ENCODE results near the gene CYBA. TPM values are rescaled to one million over a fixed set of nuclear protein-coding genes. Genes with fewer than 3 reads are reported as not detected.

The CYBA gene
- total and polyA plus RNA-seq, 2 of the 13 experiments (the other 11 are each of a cell fraction or from before 2014, with no cell fraction given): 196 to 250 TPM

DNA sequence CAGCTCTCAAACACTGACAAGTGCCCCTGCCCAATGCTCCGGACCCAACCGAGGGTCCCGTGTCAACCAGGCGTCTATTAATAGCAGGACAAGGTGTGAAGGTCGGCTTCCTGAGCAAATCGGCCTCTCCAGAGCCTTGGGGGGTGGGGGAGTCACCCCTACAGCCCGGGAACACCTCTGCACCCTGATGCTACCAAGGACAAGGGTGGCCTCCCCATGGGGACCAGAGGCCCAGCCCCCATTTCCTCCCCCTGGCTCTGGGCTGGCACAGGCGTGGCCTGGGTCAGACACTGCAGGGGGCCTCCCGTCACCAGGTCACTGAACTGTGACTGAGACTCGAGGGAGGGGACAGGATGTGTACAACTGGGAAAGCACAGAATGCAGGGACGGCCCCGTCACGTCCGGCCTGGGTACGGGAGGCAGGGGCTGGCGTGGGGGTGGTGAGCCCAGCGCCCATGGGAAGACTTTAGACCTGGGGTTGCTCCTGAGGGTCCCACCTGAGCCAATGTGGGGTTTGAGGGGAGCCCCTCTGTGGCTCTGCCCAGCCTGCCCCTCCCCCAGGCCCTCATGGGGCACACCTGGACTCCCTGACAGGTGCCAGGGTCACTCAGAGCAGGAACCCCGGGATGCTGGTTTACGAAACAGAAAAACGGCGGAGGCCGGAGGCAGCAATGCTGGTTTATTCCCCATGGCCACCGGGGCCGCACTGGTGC lies 579 bp upstream of the CYBA start (continued):
- TF ChIP-seq, protein P1, sequence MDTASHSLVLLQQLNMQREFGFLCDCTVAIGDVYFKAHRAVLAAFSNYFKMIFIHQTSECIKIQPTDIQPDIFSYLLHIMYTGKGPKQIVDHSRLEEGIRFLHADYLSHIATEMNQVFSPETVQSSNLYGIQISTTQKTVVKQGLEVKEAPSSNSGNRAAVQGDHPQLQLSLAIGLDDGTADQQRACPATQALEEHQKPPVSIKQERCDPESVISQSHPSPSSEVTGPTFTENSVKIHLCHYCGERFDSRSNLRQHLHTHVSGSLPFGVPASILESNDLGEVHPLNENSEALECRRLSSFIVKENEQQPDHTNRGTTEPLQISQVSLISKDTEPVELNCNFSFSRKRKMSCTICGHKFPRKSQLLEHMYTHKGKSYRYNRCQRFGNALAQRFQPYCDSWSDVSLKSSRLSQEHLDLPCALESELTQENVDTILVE (CRISPR knock-in tag; IDR thresholded peaks at IDR 0.05): peak; percentile 90
- TF ChIP-seq TEAD3 (CRISPR knock-in tag; optimal IDR thresholded peaks at IDR 0.05; ENCODE audit: borderline replicate concordance) (peak; percentile 94), ZNF367 (CRISPR knock-in tag; IDR thresholded peaks at IDR 0.05; ENCODE audit: borderline replicate concordance) (0 out of 2 replicates have a peak, but pooled peaks have one; percentile 16), ZNF431 (CRISPR knock-in tag; IDR thresholded peaks at IDR 0.05; ENCODE audit: borderline replicate concordance, low read depth) (peak; percentile 44; the same call in 1 of the 2 replicates), ZNF567 (CRISPR knock-in tag; IDR thresholded peaks at IDR 0.05; ENCODE audit: borderline replicate concordance) (peak; percentile 92), HOXA3 (CRISPR knock-in tag; IDR thresholded peaks at IDR 0.05) (peak; percentile 82; the same call in 1 of the 2 replicates), ZFX (CRISPR knock-in tag; IDR thresholded peaks at IDR 0.05; ENCODE audit: low read depth) (peak; percentile 71; the same call in 1 of the 2 replicates), TARDBP (CRISPR knock-in tag; IDR thresholded peaks at IDR 0.05) (peak; percentile 73; the same call in 1 of the 2 replicates), GABPB1 (CRISPR knock-in tag; IDR thresholded peaks at IDR 0.05) (peak; percentile 94), ZNF326 (CRISPR knock-in tag; IDR thresholded peaks at IDR 0.05; ENCODE audit: borderline replicate concordance) (0 out of 2 replicates have a peak, but pooled peaks have one; percentile 72), ZNF264 (CRISPR knock-in tag; IDR thresholded peaks at IDR 0.05) (peak; percentile 17; the same call in 1 of the 2 replicates), SALL2 (CRISPR knock-in tag; IDR thresholded peaks at IDR 0.05) (peak; percentile 20; the same call in 1 of the 2 replicates), ELF1 (CRISPR knock-in tag; IDR thresholded peaks at IDR 0.05) (peak; percentile 72), SRSF9 (IDR thresholded peaks at IDR 0.05; ENCODE audit: borderline replicate concordance, insufficient read depth, low read depth, low read length, poor library complexity, severe bottlenecking) (no peak), XRCC5 (optimal IDR thresholded peaks at IDR 0.05; ENCODE audit: low read length) (peak; percentile 92), JARID2 (CRISPR knock-in tag; IDR thresholded peaks at IDR 0.05; ENCODE audit: insufficient replicate concordance) (peak; percentile 80), TOPORS (CRISPR knock-in tag; IDR thresholded peaks at IDR 0.05) (peak; percentile 70; the same call in 1 of the 2 replicates)
- TF ChIP-seq, protein P2, sequence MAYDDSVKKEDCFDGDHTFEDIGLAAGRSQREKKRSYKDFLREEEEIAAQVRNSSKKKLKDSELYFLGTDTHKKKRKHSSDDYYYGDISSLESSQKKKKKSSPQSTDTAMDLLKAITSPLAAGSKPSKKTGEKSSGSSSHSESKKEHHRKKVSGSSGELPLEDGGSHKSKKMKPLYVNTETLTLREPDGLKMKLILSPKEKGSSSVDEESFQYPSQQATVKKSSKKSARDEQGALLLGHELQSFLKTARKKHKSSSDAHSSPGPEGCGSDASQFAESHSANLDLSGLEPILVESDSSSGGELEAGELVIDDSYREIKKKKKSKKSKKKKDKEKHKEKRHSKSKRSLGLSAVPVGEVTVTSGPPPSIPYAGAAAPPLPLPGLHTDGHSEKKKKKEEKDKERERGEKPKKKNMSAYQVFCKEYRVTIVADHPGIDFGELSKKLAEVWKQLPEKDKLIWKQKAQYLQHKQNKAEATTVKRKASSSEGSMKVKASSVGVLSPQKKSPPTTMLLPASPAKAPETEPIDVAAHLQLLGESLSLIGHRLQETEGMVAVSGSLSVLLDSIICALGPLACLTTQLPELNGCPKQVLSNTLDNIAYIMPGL (CRISPR knock-in tag; IDR thresholded peaks at IDR 0.05; ENCODE audit: borderline replicate concordance in 1 of 2, low read depth in 1 of 2): peak; percentile 46 to 67
- TF ChIP-seq, protein P3, sequence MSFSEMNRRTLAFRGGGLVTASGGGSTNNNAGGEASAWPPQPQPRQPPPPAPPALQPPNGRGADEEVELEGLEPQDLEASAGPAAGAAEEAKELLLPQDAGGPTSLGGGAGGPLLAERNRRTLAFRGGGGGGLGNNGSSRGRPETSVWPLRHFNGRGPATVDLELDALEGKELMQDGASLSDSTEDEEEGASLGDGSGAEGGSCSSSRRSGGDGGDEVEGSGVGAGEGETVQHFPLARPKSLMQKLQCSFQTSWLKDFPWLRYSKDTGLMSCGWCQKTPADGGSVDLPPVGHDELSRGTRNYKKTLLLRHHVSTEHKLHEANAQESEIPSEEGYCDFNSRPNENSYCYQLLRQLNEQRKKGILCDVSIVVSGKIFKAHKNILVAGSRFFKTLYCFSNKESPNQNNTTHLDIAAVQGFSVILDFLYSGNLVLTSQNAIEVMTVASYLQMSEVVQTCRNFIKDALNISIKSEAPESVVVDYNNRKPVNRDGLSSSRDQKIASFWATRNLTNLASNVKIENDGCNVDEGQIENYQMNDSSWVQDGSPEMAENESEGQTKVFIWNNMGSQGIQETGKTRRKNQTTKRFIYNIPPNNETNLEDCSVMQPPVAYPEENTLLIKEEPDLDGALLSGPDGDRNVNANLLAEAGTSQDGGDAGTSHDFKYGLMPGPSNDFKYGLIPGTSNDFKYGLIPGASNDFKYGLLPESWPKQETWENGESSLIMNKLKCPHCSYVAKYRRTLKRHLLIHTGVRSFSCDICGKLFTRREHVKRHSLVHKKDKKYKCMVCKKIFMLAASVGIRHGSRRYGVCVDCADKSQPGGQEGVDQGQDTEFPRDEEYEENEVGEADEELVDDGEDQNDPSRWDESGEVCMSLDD (CRISPR knock-in tag; IDR thresholded peaks at IDR 0.05; ENCODE audit: borderline replicate concordance): peak; percentile 52; the same call in 1 of the 2 replicates
- TF ChIP-seq, protein P4, sequence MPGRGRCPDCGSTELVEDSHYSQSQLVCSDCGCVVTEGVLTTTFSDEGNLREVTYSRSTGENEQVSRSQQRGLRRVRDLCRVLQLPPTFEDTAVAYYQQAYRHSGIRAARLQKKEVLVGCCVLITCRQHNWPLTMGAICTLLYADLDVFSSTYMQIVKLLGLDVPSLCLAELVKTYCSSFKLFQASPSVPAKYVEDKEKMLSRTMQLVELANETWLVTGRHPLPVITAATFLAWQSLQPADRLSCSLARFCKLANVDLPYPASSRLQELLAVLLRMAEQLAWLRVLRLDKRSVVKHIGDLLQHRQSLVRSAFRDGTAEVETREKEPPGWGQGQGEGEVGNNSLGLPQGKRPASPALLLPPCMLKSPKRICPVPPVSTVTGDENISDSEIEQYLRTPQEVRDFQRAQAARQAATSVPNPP (CRISPR knock-in tag; IDR thresholded peaks at IDR 0.05): peak; percentile 69; the same call in 1 of the 2 replicates
- TF ChIP-seq, protein P5, sequence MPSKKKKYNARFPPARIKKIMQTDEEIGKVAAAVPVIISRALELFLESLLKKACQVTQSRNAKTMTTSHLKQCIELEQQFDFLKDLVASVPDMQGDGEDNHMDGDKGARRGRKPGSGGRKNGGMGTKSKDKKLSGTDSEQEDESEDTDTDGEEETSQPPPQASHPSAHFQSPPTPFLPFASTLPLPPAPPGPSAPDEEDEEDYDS (CRISPR knock-in tag; IDR thresholded peaks at IDR 0.05): peak; percentile 85
